DMS79 (cell line): ENCODE results near the gene HNRNPC.
"Not testable (repeated sequence)": the region's sequence is repeated elsewhere in the genome, so short reads cannot be mapped to it uniquely, and the experiment has no call there.

Experiments
- DNase-seq: peaks from one replicate; lab custom pipeline; 2025; lab: John Stamatoyannopoulos, UW

Gene HNRNPC

DNA sequence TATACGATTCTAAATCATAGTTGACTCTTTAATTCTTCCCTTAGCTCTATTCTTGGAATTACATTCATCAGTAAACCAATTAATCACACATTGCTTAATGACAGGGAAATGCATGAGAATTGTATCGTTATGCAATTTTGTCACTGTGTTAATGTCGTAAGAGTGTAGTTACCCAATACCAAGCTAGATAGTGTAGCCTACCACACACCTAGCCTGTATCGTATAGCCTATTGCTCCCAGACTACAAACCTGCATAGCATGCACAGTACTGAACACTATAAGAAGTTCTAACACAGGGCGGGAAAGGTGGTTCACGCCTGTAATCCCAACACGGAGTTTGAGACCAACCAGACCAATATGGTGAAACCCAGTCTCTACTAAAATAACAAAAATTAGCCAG is 24.7 kb downstream of the HNRNPC start:
- no peak for DNase-seq

DNA sequence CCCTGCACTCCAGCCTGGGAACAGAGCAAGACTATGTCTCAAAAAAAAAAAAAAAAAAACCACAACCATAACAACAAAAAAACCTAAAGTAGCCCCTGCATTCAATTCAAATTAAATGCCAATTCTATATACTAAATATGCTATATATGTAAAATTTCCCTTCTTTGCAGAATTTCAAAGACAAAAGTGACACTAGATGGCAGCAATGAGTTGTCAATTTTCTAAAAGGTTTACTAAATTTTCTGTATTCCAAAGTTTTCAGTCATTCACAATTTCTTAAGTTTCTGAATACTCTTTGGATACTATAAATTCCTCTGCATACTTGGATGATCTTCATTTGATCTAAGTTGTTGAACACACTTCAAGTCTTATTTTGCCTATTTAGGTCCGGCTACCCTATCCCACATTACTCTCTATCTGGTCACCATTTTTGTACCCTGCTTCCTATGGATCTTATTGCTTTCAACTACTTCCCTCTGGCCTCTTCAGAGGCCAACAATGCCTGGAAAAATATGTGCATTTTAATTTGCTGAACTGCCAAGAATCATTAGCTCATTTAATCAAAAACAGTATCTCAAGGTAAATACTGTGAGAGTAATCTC is 27.9 kb downstream of the HNRNPC start:
- no peak for DNase-seq

DNA sequence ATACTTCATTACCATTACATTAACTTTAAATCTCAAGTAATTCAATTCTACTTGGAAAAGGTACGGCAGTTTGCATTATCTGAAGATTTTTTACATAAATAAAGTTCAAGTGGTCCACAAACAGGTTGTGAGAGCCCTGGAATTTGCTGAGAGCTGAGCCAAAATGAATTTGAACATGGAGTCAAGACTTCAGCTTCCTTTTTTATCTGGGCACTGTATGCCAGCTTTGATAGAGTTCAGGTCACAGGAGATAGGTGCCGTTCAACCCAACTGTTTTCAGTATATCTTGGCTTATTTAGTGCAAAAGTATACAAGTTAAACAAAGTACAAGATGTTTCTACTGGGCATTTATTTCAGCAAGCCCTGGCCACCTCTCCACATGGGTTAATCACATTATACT is 28.8 kb downstream of the HNRNPC start:
- DNase-seq, result no peak

DNA sequence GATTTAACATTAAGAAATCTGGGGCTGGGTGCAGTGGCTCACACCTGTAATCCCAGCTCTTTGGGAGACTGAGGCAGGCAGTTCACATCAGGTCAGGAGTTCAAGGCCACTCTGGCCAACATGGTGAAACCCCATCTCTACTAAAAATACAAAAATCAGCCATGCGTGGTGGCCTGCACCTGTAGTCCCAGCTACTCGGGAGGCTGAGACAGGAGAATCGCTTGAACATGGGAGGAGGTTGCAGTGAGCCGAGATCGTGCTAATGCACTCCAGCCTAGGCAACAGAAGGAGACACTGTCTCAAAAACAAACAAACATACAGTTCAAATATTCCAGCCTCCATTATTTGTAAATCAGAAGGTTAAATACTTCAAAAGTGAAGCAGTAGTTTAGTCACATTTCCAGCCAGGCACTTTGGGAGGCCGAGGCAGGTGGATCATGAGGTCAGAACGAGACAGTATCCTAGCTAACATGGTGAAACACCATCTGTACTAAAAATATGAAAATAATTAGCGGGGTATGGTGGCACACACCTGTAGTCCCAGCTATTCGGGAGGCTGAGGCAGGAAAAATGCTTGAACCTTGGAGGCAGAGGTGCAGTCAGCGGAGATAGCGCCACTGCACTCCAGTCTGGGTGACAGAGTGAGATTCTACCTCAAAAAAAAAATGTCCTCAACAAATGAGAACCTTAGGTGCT is 30.3 kb downstream of the HNRNPC start:
- DNase-seq, result no peak

DNA sequence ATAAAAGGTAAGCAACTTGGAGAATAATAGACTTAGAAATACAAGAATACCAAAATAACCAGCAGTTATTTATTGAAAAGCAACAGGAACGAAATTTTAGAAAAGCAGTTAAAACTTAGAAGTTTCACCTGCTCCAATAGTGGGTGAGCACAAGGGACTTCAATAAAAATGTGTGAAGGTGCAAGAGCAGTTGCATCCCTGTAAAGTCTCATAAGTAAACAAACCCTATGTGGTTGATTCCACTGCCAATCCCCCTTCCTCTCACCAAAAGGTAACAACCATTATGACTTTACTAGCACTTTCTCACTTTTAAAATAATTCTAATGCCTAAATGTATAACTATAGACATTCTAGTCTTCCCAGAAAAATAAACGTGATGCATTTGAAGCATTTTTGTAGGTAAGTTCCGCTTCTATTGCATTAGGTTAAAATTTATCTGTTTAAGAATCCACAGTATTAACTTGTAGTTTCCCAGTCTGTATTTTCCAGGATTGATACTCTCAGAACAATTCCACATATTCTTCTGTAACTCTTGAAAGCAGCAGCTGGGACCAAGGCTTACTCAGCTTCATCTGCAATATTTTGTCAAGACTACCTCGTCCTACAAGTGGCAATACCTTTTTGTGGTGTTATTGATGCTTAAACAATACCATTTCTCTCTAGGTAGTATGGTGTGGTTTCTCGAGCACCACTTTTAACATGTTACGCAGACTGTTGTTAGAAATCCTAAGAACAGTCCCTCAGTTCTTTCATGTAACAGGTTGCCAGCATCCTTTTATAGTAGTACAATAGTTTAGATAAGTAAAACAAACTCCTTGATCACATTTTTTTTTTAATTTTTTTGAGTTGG is 32.1 kb downstream of the HNRNPC start:
- peak; percentile 43 for DNase-seq

DNA sequence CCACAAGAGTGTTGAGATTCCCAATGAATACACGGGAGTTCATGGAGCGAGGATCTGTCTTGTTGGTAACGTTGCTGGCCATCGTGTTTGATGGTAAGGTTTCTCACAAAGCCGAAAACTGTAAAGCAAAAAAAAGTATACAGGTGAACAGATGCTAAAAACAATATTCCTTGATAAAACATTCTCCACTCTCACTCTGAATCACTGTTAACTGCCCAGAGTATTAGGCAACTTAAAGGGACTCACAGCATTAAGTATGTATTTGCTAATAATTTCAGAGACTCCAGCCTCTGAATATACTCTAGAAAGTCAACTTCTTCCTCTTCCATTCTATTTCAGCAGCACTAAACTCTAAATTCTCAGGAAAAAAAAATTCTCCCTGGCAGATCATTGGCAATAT is 35.1 kb downstream of the HNRNPC start:
- no peak for DNase-seq

DNA sequence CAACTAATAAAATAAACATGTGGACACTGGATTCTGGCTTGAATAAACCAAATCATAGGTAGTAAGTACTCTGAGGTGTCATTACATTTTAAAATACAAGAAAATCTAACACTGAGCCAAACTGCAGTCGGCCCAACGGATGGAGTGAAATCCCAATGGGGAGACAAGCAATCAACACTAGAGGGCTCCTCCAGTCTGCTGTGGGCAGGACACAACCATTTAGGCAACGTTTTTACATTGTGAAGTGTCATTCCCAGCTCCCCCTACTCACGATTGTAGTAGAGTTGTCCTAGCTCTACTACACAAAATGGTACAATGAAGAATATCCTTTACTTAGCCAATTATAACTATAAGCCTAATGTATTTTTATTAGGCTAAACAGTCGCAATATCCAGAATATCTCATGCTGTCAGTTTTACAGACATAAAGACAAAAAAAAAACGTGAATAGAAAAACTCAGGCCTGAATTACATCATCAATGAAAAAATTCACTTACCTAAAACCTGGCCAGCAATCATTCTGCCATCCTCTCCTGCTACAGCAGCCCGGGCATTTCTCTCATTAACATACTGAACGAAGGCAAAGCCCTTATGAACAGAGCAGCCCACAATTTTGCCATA is 35.7 kb downstream of the HNRNPC start:
- no peak for DNase-seq

DNA sequence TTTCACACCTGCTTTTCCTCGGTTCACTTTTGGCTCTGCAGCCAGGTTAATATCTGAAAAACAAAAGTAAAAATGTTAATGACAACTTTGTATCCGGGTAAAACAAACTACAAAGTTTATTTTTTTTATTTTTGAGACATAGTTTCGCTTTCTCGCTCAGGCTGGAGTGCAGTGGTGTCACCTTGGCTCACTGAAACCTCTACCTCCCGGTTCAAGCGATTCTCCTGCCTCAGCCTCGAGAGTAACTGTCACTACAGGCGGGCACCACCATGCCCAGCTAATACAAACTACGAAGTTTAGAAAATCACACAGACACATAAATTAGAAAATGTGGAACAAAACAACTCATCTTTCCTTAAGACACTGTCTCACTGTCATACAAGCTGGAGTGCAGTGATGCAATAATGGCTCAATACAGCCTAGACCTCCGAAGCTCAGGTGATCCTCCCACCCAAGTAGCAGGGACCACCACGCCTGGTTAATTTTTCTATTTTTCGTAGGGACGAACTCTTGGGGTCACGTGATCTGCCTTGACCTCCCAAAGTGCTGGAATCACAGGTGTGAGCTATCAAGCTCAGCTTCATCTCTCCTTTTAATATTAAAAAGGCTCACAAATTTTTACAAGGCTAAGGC is 38.1 kb downstream of the HNRNPC start:
- DNase-seq, result no peak

DNA sequence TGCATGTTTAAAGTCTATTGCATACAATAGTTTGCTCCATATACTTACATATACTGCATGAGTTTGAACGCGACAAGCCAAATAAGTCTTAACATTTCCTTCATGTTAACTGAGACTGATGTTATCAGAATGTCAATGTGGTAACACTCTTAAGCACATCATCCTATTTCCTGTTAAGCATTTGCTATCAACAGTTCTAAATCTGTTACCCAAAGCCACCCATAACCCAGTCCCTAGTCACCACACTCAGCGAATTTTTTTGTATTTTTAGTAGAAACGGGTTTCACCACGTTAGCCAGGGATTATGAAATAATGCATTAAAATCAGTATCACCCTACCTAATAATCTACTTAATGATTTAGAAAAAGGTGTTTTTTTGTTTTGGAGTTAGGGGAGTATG is 39.4 kb downstream of the HNRNPC start:
- no peak for DNase-seq

DNA sequence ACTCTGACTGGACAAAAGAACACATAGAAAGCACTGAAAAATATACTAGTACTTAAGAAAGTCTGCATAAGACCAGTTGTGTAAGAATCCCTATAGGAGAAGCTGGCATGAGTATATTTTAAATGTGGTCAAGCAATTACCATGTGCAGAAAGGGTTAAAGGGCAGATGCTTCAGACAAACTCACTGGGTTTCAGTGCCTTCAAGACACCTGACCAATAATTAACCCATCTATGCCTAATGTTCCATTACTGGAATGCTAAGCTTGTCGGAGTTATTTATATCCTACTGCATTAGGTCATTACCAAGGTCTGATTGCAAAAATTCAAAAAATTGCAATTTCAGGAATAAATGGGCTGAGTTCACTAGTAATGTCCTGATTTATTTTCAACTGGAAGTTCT is 41.3 kb downstream of the HNRNPC start:
- DNase-seq, result no peak

DNA sequence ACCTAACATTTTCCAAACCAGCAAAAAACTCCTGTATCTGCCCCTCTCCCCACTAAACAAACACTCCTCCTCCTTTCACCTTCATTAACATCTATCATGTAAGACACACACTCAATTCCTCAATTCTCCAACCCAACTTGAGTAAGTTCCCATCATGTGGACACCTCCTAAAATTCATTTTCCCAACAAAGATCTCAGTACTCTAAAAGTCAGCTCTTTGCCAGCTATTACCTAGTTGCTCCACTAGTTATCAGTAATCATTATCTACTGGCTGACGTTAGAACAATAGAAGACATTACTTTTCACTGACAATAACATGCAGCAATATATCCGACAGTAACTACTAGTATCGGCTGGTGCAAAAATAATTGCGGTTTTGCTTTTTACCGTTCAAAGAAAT is 42.1 kb downstream of the HNRNPC start:
- DNase-seq, result no peak

DNA sequence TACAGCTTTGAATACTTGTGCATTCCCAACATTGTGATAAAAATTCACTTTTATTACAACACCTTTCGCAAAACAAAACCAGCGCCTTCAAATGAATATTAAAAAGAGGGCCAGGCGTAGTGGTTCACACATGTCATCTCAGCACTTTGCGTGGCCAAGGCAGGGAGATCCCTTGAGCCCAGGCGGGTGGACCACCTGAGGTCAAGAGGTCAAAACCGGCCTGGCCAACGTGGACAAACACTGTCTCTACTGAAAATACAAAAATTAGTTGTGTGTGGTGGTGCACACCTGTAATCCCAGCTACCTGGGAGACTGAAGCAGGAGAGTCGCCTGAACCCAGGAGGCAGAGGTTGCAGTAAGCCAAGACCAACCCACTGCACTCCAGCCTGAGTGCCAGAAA is 42.8 kb downstream of the HNRNPC start:
- no peak for DNase-seq

DNA sequence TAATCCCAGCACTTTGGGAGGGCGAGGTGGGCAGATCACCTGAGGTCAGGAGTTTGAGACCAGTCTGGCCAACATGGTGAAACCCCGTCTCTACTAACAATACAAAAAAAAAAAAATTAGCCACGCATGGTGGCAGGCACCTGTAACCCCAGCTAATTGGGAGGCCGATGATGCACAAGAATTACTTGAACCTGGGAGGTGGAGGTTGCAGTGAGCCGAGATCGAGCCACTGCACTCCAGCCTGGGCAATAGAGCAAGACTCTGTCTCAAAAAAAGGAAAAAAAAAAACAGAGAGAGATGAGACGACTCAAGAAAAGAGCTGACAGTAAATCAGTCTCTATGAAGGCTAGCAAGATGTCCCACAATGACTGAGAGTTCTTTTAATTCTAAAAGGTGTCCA is 44.1 kb downstream of the HNRNPC start:
- not testable (repeated sequence) for DNase-seq

DNA sequence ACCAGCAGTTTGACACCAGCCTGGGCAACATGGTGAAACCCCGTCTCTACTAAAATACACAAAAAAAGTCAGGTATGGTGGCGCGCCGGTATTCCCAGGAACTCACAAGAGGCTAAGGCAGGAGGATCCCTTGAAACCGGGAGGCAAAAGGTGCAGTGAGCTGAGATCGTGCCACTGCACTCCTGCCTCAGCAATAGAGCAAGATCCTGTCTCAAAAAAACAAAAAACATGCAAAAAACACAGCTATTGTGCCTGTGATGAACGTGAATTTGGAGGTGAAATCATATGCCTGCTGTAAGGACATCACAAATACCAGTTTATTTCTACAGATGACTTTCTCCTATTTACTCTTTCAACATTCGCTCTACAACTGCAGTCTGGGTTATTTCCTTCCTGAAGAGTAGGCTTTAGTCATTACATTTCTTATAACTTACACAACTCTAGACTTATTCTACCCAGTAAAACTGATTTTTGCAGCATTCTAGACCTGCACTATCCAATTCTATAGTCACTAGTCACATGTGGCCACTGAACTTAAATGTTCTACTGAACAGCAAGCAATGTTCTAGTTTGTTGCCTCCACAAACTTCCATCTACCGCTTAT is 48.3 kb downstream of the HNRNPC start:
- DNase-seq, result no peak

DNA sequence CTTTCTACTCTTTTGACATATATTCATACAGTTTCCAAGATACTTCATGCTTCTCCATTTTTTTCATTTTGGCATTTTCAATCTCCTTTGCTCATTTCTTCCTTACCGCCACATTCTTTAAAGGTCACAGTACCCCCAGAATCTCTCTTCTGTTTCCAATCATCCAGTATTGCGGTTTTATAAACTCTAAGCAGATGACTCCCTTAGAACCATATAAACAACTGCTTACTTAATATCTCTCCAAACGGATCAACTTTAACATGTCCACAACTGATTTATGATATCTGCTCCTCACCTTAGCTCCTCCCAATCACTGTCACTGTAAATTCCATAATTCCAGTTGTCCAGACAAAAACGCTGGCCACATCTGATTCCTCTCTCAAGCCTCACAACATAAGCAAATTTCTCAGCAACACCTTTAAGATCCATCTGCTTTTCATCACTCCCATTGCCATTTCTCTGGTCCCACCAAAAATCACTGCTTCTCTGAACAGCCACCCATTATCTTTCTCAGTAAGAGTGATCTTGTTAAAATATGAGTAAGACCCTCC is 49.6 kb downstream of the HNRNPC start:
- DNase-seq, result no peak

DNA sequence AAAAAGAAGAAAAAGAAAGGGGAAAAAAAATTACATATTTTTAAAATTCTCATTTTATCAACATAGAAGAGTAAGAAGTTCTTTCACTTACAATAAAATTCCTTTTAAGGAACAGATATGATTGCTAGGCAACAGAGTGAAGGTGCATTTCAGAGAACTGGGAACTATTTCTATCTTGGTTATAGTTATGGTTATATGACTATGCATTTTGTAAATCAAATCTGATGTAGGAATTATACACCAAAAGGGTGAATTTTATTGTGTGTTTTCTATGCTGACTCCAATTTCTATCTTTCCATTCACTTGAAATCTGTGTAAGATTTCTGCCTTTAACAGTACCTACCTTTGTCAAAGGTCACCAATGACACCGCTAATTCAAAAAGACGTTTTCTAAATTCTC is 50.1 kb downstream of the HNRNPC start:
- no peak for DNase-seq

DNA sequence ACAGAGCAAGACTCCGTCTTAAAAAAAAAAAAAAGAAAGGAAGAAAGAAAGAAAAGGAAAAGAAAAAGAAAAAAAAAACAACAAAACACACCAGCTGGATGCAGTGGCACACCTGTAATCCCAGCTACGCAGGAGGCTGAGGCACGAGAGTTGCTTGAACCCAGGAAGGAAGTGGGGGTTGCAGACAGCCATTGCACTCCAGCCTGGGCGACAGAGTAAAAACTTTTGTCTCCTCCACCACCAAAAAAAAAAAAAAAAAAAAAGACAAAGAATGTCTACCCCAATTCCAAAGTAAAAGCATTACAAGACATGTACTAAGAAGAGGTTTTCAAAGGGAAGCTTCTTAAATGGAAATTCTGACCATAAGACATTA is 53.4 kb downstream of the HNRNPC start:
- DNase-seq, result no peak

DNA sequence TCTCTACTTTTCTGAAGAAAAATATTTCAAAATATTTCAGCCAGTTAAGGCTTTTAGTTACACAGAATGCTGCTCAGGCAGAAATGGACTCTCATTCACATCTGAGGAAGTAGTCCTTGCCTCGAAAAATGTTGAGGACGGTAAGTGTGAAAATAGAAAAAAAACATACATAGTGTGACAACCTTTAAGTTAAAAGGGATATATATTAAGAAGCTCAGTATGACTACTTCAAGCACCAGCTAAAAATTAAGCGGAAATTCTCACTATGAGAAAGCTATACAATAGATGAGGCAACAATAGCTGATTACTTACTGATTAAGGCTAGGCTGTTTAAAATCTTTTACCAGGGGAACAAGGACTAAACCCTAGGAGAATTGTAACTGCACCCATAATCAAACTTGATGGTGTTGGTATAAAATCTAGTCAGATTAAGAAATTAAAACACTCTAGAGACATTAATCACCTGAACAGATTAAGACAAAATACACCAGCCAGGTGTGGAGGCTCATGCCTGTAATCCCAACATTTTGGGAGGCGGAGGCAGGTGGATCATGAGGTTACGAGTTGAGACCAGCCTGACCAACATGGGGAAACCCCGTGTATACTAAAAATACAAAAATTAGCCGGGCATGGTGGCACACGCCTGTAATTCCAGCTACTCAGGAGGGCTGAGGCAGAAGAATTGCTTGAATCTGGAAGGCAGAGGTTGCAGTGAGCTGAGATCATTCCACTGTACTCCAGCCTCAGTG is 53.9 kb downstream of the HNRNPC start:
- DNase-seq, result no peak

DNA sequence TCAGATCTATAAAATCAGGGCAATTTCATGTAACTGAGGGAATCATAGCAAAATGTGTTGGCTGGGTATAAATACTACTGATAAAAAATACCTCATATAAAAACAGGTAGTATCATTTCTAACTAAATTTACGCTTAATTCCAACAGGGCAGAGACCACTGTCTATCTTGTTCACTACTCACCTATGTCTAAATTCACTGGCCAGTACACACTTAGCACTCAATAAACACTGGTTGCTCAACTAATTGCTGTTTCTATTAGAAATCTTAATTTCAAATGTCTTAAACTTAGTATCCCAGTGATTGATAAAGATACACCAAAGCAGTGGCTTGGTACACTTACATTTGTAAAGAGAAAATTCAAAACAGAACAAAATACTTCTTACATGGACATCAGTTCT is 55.6 kb downstream of the HNRNPC start:
- DNase-seq, result no peak

DNA sequence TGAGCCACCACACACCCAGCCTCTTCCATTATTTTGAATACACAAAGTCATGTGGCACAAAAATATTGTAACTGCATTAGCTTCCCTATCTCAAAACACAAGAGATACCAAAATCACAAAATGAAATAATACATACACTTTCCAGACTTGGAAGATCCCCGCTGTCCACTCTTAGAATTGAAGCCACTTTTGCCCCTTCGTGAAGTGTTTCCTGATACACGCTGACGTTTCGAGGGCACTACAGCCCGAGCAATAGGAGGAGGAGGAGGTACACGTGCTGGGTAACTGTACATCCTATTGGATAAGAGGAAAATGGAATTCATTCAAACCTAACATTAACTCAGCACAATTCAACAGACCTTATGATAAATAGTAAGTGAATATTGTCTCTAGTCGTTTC is 56.4 kb downstream of the HNRNPC start:
- DNase-seq, result not testable (repeated sequence)

DNA sequence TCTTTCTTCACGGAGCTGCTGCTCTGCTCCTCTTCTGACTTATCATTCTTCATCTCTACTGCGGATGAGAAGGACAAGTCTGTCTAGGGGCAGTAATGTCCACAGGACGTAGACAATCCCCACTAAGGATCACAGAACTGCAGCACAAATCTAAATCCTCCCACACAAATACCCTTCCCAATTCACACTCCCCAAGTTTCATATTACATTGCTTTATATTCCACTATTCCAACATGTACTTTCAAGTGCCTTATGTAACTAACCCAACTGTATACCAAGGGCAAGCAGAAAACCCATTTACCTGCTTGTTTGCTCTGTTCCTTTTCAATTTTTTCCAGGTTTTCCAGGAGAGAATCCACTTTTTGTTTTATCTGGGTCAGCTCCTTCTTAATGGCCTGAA is 57.7 kb downstream of the HNRNPC start:
- DNase-seq, result no peak
